Occipital lobe (tissue), 2 donors: ENCODE results near the gene KIAA2012. TPM values are rescaled to one million over a fixed set of nuclear protein-coding genes. Genes with fewer than 3 reads are reported as not detected.
A peak's percentile ranks its signal among the peaks of the same experiment; 100 is the strongest.

Experiments
- DNase-seq: peaks from one replicate; lab custom pipeline; 2025; lab: John Stamatoyannopoulos, UW
- total RNA-seq: library from RNA; depleted of rRNA; stranded (reverse); fragments of >200 nt; gene quantifications from one replicate; pipeline ENCODE4 v1.2.3, GENCODE V29; 2014

KIAA2012 gene
- total RNA-seq, result 0.47 TPM

DNA sequence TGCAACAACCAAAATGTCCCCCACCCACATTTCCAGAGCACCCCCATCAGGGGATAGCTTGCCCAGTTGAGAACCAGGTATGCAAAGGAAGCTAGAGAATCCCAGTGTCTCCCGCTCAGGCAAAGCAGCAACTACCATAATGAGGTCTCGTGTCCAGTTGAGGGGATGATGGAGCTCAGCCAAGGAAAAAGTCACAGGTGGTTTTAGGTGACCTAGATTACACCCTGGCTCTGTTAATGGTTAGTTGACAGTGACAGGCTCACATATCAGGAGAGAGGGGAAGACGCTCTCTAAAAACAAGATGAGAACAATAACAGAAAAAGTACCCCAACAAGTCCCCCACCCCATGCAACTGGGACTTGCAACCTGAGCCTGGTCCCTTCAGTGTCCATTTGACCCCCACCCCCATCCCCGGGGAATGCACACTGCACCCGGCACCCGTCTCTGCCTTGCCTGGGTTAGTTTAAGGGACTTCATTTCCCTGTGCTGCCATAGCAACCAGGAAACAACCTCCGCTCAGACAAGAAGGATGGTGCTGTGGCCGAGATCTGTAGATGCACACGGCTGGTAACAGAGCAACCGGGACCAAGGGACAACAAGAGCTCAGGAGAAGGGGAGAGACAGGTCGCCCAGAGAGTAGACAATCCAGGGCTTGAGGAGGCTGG is at the start of gene KIAA2012:
Gene KIAA2012, plus strand, starts transcription at position 519 of the 665 bp plus-strand sequence. CDS start 373 bp downstream, outside the sequence.
- DNase-seq, result peak; percentile 19

DNA sequence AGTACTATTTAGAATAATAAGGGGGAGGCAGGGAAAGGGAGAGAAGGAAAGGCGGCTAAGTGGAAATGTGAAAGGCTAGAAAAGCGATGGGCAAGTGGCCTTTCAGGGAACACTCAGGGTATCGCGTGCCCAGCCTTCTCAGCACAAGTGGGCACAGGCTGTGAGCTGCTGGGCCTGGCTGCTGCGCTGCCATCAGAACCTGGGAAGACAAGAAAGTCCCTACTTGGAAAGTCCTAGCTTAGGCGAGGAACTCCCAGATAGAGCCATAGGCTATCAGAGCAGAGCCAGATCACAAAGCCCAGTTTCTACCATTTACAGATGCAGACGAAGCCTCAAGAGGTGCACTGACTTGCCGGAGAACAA is 49.2 kb upstream of the KIAA2012 start:
- DNase-seq, result no peak

DNA sequence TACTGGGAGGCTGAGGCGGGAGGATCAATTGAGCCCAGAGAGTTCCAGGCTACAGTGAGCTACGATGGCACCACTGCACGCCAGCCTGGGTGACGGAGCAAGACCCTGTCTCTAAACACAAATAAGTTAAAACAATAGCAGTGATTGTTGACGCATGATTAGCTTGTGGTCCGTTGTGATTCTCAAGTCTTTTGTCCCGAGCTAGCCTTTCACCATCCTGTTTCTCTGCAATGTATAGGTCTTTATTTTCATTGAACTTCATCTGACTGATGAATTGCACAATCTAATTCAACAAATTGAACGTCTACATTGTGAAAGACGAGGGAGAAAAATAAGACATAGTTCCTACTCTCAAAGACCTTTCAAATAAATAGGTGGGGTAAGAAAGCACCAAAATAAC is 48.2 kb upstream of the KIAA2012 start:
- DNase-seq, result no peak

DNA sequence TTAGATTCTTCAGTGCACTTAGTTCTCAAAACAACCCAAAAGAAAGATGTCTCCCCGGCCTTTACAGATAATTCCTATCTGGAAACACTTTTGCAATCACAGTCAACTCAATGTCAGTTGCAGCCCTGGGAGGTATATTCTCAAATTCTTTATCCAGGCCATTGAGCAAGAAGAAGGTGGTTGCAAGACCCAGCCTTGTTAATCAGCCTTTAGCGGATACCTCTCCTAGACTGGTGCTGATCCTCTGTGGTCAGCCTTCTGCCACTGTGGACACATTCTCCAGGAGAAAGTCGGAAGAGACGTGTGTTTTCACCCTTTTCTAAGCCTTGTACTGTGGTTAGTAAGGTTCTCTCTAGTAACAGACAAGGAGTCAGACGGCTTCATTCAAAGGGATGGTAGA is 47.2 kb upstream of the KIAA2012 start:
- no peak for DNase-seq

DNA sequence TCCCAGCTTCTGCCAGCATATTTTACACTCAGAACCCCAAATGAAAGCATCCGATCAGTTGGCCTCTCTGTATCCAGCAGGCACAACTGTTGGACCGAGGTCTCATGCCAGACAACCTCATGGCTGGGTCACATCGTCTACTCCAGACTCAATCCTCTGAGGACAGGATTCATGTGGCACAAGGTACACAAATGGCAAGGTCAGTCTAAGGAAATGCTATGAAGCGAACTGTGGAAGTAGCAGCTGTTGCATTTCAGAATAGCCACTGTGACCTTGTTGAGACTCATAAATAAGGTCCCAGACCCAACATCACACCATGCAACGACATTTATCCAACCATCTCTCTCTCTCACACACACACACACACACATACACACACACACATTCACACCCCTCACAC is 46.5 kb upstream of the KIAA2012 start:
- no peak for DNase-seq

DNA sequence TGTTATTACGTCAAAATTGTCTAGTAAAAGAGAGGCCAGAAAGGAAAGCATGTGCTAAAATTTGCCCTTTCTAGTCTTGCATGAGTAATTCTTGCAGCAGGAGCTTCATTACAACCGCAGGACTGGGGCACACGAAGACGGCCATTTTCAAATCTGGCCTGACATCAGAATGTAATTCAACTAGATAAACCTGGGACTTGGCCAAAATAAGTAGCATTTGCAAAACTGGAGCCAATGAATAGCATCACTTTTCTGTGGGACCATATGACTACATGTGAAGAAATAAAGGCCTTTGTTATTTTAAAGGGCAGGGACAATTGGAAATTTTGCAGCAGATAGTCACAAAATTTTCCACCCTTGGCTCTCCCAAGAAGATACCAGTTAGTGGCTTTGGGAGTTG is 42.4 kb upstream of the KIAA2012 start:
- no peak for DNase-seq

DNA sequence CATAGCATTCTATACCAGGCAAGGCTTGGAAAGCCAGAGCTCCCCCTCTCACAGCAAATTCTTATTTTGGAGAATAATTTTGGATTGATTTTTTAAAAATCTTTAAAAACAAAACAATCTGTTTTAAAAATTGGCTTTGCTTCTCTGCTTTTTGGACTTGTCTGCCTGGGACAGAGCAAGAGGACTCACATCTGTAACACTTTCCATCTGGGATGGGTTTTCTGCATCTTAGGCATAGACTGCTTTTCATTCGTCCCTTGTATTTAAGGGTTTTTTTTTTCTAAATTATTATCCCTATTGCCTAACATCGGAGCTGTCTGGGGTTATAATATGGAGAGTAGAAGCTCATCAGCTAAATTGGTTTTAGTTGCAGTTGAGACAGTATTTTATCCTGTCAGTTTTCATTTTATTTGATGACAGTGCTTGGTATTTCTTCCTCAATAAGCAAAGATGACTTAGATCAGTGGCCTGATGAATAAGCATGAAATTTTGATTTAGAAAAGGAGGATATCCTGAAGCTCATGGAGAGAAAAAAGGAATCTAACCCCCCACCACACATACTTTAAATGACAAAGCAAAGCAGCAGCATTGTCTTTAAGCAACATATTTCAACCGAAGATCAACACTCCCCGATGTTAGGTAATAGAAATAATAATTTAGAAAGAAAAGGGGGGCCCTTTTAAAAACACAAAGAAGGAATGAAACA is 41.7 kb upstream of the KIAA2012 start:
- no peak for DNase-seq

DNA sequence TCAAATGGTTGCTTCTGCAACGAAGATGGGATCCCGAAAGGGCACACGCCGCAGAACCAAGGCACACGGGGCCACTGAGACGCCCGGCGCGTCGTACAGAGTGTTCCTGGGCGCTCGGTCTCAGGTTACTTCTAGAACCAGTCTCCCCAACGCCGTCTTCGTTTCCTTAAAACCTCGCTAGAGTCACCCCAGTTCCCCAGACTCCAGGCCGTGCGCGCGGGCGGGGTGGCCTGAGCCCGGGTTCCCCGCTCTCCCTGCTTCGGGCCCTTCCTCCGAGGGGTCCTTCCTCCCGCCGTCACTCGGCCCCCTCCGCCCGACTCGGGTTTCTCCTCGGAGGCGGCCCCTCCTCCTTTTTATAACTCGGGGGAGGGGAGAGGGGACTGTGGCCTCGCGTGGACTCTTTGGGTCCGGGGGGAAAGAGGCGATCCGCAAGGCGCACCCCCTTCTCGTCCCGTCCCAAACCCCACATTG is 40.2 kb upstream of the KIAA2012 start:
- DNase-seq, result no peak

DNA sequence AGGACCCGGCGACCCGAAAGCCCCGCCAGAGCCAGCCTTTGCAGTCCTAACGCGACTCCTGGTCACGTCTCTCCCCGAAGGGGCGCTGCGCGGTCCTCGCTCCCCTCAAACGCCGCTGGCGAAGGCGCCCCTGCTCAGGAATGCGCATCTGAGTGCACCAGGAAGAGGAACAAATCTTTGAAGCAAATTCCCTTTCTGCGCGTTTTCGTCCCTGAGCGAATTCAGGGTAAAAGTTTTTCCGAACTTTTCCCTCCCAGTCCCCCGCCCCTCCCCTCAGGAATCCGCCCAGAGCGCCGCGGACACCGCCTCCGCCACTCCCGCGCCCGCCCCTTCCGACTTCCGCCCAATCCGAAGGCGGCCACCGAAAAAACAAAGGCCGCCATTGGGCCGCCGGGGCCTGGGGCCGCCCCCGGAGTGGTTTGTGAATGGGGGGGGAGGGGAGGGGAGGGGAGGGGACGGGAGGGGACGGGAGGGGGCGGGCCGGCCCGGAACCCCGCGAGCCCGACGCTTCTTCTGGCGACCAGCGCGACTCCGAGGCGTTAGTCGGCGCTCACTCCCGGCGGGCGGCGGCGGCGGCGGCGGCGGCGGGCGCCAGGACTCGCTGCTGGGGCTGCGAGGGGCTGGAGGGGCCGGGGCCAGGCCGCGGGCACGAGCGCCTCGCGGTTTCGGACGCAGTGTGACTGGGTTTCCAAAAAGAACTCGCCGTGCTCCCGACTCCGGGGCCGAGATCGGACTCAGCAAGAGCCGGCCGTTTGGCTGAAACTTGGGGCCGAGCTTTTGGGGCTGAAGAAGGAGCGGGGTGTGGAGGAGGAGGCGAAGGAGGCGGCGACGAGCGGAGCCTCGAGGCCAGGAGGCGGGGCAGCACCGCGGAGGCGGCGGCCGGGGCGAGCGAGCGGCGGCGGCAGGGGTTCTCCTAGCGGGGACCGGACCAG is 39.5 kb upstream of the KIAA2012 start, which contains the start of gene FZD7:
Gene FZD7, plus strand, starts transcription at position 539 of the 932 bp plus-strand sequence. CDS start 793 bp downstream, outside the sequence.
- peak; percentile 77 for DNase-seq

DNA sequence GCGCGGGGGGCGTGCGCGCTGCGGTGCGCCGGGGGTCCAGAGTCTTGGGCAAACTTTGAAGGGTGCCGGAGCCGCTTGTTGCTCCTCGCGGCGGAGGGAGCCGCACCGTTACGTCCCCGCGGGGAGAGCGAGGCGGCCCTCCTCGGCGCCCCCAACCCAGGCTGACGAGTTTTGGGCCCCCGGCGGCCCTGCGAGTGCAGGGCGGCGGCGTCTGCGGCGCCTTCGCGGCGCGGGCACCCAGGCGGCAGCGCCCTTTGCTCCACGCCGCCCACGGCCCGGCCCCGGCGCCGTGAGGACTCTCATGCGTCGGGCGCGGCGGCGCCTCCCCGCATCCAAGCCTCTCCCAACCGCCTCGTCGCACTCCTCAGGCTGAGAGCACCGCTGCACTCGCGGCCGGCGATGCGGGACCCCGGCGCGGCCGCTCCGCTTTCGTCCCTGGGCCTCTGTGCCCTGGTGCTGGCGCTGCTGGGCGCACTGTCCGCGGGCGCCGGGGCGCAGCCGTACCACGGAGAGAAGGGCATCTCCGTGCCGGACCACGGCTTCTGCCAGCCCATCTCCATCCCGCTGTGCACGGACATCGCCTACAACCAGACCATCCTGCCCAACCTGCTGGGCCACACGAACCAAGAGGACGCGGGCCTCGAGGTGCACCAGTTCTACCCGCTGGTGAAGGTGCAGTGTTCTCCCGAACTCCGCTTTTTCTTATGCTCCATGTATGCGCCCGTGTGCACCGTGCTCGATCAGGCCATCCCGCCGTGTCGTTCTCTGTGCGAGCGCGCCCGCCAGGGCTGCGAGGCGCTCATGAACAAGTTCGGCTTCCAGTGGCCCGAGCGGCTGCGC is 38.6 kb upstream of the KIAA2012 start:
- DNase-seq, result no peak

DNA sequence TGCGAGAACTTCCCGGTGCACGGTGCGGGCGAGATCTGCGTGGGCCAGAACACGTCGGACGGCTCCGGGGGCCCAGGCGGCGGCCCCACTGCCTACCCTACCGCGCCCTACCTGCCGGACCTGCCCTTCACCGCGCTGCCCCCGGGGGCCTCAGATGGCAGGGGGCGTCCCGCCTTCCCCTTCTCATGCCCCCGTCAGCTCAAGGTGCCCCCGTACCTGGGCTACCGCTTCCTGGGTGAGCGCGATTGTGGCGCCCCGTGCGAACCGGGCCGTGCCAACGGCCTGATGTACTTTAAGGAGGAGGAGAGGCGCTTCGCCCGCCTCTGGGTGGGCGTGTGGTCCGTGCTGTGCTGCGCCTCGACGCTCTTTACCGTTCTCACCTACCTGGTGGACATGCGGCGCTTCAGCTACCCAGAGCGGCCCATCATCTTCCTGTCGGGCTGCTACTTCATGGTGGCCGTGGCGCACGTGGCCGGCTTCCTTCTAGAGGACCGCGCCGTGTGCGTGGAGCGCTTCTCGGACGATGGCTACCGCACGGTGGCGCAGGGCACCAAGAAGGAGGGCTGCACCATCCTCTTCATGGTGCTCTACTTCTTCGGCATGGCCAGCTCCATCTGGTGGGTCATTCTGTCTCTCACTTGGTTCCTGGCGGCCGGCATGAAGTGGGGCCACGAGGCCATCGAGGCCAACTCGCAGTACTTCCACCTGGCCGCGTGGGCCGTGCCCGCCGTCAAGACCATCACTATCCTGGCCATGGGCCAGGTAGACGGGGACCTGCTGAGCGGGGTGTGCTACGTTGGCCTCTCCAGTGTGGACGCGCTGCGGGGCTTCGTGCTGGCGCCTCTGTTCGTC is 37.7 kb upstream of the KIAA2012 start:
- no peak for DNase-seq

DNA sequence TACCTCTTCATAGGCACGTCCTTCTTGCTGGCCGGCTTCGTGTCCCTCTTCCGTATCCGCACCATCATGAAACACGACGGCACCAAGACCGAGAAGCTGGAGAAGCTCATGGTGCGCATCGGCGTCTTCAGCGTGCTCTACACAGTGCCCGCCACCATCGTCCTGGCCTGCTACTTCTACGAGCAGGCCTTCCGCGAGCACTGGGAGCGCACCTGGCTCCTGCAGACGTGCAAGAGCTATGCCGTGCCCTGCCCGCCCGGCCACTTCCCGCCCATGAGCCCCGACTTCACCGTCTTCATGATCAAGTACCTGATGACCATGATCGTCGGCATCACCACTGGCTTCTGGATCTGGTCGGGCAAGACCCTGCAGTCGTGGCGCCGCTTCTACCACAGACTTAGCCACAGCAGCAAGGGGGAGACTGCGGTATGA is 37.1 kb upstream of the KIAA2012 start:
- DNase-seq, result no peak

DNA sequence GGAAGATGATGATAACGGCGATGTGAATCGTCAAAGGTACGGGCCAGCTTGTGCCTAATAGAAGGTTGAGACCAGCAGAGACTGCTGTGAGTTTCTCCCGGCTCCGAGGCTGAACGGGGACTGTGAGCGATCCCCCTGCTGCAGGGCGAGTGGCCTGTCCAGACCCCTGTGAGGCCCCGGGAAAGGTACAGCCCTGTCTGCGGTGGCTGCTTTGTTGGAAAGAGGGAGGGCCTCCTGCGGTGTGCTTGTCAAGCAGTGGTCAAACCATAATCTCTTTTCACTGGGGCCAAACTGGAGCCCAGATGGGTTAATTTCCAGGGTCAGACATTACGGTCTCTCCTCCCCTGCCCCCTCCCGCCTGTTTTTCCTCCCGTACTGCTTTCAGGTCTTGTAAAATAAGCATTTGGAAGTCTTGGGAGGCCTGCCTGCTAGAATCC is 36.4 kb upstream of the KIAA2012 start:
- no peak for DNase-seq

DNA sequence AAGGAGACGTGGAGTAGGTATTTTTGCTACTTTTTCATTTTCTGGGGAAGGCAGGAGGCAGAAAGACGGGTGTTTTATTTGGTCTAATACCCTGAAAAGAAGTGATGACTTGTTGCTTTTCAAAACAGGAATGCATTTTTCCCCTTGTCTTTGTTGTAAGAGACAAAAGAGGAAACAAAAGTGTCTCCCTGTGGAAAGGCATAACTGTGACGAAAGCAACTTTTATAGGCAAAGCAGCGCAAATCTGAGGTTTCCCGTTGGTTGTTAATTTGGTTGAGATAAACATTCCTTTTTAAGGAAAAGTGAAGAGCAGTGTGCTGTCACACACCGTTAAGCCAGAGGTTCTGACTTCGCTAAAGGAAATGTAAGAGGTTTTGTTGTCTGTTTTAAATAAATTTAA is 36.0 kb upstream of the KIAA2012 start:
- DNase-seq, result no peak

DNA sequence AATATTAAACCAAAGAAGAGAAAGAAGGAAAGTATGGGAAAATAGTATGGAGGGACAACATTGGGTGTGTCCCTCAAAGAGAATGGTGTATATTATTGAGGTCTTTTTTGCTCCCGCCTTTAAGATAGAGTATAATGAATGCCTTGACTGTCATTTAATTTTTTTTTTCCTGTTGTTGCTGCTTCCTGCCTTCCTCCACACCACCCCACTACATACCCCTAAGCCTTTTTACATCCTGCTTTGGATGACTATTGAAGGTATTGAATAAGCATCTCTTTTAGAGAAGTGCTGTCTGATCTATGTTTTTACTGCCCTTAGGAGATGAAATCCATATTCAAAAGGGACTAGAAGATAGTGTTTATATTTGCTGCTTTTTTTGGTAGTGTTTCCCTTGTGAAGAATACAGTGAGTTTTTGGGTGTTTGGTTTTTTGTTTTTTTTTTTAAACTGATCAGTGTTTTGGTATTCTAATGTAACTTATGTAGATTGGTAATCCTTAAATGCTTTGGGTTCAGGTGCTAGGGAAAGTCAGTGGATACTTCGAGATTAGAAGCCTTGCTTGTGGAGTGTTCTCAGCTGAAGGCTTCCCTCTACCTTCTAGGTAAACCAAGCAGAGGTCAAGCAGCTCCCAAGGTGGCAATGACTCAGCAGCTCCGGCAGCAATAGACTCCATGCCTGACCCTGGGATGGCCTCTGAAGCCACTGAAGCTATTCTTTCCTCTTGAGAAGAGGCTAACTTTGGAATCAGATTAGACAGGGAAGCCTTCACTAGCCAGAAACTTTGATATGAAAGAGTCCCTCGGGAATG is 34.4 kb upstream of the KIAA2012 start:
- DNase-seq, result no peak

DNA sequence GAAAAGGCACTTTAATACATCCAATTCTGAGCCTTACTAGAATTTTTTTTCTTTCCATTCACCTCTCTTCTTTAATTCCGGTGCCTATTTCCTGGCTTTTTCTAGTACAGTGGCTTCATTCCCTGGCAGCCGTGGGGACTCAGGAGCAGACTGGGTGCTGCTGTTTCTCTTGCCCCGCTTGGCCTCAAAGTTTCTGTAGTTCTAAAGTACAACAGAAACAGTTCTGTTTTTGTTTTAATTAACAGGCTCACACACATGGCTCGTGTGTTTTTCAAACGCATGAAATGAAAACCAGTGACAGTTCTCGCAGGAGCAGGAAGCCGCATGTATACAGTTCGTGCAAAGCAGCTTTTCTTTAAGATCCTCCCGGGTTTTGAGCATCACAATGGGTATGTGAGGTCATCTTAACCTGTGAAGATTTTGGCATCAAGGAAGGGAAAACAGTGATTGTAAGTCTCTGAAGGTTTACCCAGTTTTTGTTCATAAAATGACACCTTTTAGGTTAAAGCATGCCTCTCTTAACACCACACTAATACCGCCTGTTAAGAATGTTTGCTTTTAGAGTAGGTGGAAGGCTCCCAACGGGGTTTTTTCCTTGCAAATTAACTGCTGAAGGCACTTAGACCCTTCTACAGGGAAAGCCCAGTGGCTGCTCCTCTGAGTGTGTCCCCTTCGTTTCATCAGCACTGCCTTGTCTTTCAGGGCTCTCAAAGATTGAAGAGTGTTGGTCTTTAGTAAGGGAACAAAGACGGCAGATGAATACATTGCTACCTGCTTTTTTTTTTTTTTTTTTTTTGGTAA is 33.6 kb upstream of the KIAA2012 start:
- DNase-seq, result no peak

DNA sequence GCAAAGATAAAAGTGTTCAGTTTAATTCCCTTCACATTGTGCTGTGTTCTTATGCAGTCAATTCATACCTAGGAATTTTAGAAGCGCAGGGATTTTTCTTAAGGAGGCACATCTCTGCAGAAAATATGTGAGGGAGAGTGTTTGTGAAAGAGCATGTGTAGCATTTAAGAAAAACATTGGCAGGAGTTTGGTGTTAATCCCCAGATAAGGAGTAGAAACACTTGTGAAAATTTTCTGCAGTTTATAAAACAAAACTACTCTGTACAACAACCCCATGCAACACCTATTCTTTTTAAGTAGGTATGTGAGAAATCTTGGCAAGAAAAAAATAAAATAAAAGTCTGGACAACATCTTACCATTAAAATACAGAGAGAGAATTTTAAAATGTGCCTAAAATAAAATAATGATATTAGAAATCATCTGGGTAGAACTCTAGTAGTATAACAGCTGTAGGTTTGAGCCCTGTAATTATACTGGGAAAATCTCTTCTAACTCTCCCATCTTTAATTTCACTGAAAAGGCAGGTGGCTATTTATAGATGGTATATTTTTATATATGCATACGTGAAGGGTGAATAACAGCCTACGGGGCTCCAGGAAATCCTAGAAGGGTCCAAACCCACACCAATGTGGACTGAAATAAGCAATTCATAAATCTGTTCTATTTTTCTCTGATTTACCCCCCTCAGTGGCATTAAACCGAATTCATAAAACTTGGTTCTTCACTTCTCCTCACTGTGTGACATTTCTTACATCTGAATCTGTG is 32.8 kb upstream of the KIAA2012 start:
- DNase-seq, result no peak
